ENCODE results near the gene SF3A1.

SF3A1 gene

DNA sequence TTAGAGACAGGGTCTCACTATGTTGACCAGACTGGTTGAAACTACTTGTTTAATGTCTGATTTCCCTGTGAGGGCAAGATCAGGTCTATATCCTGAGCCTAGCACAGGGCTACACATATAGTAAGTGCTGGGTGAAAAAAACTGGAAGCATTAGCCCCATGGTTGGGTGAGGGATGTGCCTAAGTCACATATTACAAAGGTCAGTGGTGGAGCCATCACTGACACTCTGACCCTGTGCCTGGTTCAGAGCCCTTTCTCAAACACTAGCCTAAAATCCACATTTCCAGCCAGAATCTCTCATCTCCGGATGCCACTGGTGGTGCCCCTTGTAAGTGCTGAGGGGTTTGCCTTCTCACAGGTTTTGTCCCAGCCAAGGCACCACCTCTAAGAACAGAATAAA, 38.9 kb downstream of the SF3A1 start:
- no peak overlapping the region for H3K9ac ChIP-seq (ENCODE audit: low read length)
- no peaks in the 10 kb centered on the region for H3K9me3 ChIP-seq (ENCODE audit: low read length)
- H3K27me3 ChIP-seq (ENCODE audit: control insufficient read depth in 1 of 2, insufficient read depth in 2 of 2, low read length in 2 of 2) = no peaks in the 10 kb centered on the region
- H3K27ac ChIP-seq (ENCODE audit: low read depth, low read length) = no peak overlapping the region
- peaks cover 57% of the 10 kb centered on the region for H3K4me1 ChIP-seq (ENCODE audit: insufficient read depth, low read length)
- no peak overlapping the region for H3K4me3 ChIP-seq (ENCODE audit: low read depth in 1 of 2, low read length in 2 of 2)
- H3K36me3 ChIP-seq (ENCODE audit: insufficient read depth, low read length) = peaks cover 12% of the 10 kb centered on the region

GRCh38 chr22:30315962-30316576, 40.6 kb downstream of the SF3A1 start:
- Histone ChIP-seq H3K9me3 (ENCODE audit: low read length) (no peaks in the 10 kb centered on the region), H3K27ac (ENCODE audit: low read depth, low read length) (no peak overlapping the region), H3K4me1 (ENCODE audit: insufficient read depth, low read length) (peaks cover 63% of the 10 kb centered on the region)

DNA sequence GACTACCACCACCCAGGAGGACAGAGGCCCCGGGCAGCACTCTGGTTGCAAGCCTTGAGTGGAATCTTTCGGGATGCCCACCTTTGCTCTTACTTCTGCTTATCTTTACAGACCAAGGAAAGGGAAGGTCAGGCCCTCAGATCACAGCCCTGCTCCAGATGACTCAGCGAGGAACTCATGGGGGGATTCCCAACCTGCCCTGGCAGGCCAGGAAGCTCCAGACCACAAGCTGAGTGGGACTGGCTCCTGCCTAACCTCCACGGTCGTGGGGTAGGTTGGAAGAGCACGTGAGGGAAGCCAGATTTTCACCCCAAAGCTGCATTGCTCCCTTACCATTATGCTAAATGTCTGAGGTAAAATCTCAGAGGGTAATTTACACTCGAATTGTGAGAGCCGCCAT, 41.8 kb downstream of the SF3A1 start:
- H3K27ac ChIP-seq (ENCODE audit: low read depth, low read length) = no peak overlapping the region
- H3K4me1 ChIP-seq (ENCODE audit: insufficient read depth, low read length) = peaks cover 63% of the 10 kb centered on the region
- no peak overlapping the region for H3K9ac ChIP-seq (ENCODE audit: low read length)
- no peaks in the 10 kb centered on the region for H3K27me3 ChIP-seq (ENCODE audit: control insufficient read depth in 1 of 2, insufficient read depth in 2 of 2, low read length in 2 of 2)
- H3K4me3 ChIP-seq (ENCODE audit: low read depth in 1 of 2, low read length in 2 of 2) = no peak overlapping the region
- H3K36me3 ChIP-seq (ENCODE audit: insufficient read depth, low read length) = peaks cover 8% of the 10 kb centered on the region
- no peaks in the 10 kb centered on the region for H3K9me3 ChIP-seq (ENCODE audit: low read length)

More at GRCh38 chr22:30315962-30316576, 40.6 kb downstream of the SF3A1 start:
- Histone ChIP-seq H3K4me3 (ENCODE audit: low read depth in 1 of 2, low read length in 2 of 2) (peak overlapping the region in 1 of 2 donors; percentile 25), H3K36me3 (ENCODE audit: insufficient read depth, low read length) (peaks cover 12% of the 10 kb centered on the region), H3K9ac (ENCODE audit: low read length) (no peak overlapping the region), H3K27me3 (ENCODE audit: control insufficient read depth in 1 of 2, insufficient read depth in 2 of 2, low read length in 2 of 2) (no peaks in the 10 kb centered on the region)

- H3K4me1 ChIP-seq (ENCODE audit: insufficient read depth, low read length) = peaks cover 65% of the 10 kb centered on the region
- no peaks in the 10 kb centered on the region for H3K9me3 ChIP-seq (ENCODE audit: low read length)
- H3K27me3 ChIP-seq (ENCODE audit: control insufficient read depth in 1 of 2, insufficient read depth in 2 of 2, low read length in 2 of 2) = no peaks in the 10 kb centered on the region
- no peak overlapping the region for H3K9ac ChIP-seq (ENCODE audit: low read length)
- H3K36me3 ChIP-seq (ENCODE audit: insufficient read depth, low read length) = no peaks in the 10 kb centered on the region
- H3K4me3 ChIP-seq (ENCODE audit: low read depth in 1 of 2, low read length in 2 of 2) = no peak overlapping the region
- H3K27ac ChIP-seq (ENCODE audit: low read depth, low read length) = no peak overlapping the region
Measured at GRCh38 chr22:30313527-30314363, 42.9 kb downstream of the SF3A1 start.

DNA sequence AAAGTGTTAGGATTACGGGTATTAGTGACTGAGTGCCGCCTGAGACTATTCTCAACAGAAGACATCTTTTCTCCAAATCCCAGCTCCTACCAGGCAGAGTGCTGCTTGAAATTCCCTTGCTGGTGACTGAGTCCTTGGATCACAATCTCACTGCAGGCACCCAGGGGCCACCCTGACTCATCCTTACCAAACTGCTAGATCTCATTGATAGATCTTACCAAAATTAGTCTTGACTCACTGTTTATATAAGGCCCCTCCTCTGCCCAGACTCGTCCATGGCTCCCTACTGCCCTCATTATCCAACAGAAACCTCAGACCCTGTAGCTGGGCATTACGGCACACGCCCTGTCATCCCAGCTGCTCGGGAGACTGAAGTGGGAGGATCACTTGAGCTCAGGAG, 44.6 kb downstream of the SF3A1 start:
- Histone ChIP-seq H3K27me3 (ENCODE audit: control insufficient read depth in 1 of 2, insufficient read depth in 2 of 2, low read length in 2 of 2) (no peaks in the 10 kb centered on the region), H3K4me3 (ENCODE audit: low read depth in 1 of 2, low read length in 2 of 2) (peak overlapping the region in 1 of 2 donors; percentile 2), H3K4me1 (ENCODE audit: insufficient read depth, low read length) (peaks cover 81% of the 10 kb centered on the region), H3K36me3 (ENCODE audit: insufficient read depth, low read length) (no peaks in the 10 kb centered on the region), H3K9me3 (ENCODE audit: low read length) (no peaks in the 10 kb centered on the region), H3K9ac (ENCODE audit: low read length) (no peak overlapping the region), H3K27ac (ENCODE audit: low read depth, low read length) (peak overlapping the region; percentile 81)

DNA sequence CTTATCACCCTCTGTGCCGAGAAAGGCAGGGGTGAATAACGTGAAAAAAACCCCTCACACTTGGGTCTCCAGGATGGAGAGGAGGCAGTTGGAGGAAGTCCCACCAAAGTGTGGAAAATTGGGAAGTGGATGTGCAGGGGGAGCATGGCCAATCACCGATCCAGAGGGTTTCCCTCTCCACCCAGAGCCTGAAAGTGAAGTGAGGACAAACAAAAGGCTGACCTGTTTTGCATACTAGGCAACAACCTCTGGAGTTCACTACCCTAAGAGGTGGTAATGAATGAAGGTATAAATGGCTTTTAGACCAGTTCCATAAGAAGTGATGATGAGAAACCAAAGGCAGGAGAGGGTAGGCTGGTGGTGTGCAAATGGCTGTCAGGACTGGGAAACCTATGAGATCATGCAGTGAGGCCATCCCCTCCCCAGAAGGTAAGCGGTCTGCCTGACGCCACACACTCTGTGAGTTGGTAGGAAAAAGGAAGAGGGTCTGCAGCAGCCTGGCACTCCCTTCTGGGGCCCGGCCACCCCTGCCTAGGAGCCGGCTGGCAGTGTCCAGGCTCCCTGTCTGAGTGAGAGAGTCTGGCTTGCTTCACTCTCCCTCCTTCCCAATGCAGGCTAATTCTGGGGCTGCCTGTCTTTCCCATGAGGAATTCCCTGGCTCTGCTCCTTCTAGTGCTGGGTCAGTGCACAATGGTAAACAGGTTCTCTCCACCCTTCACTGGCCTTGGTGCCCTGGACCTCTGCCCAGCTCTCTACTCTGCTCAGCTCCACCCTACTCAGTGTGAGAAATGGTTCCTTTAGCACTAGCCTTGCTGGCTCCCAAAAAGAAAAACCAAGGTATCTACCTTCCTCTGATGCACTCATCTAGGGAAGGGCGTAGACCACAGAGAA, 45.6 kb downstream of the SF3A1 start:
- Histone ChIP-seq H3K36me3 (ENCODE audit: insufficient read depth, low read length) (no peaks in the 10 kb centered on the region), H3K27me3 (ENCODE audit: control insufficient read depth in 1 of 2, insufficient read depth in 2 of 2, low read length in 2 of 2) (no peaks in the 10 kb centered on the region), H3K4me1 (ENCODE audit: insufficient read depth, low read length) (peaks cover 86% of the 10 kb centered on the region), H3K27ac (ENCODE audit: low read depth, low read length) (peak overlapping the region; percentile 81), H3K9me3 (ENCODE audit: low read length) (no peaks in the 10 kb centered on the region), H3K9ac (ENCODE audit: low read length) (peak overlapping the region; percentile 5), H3K4me3 (ENCODE audit: low read depth in 1 of 2, low read length in 2 of 2) (peak overlapping the region in 1 of 2 donors; percentile 2)

DNA sequence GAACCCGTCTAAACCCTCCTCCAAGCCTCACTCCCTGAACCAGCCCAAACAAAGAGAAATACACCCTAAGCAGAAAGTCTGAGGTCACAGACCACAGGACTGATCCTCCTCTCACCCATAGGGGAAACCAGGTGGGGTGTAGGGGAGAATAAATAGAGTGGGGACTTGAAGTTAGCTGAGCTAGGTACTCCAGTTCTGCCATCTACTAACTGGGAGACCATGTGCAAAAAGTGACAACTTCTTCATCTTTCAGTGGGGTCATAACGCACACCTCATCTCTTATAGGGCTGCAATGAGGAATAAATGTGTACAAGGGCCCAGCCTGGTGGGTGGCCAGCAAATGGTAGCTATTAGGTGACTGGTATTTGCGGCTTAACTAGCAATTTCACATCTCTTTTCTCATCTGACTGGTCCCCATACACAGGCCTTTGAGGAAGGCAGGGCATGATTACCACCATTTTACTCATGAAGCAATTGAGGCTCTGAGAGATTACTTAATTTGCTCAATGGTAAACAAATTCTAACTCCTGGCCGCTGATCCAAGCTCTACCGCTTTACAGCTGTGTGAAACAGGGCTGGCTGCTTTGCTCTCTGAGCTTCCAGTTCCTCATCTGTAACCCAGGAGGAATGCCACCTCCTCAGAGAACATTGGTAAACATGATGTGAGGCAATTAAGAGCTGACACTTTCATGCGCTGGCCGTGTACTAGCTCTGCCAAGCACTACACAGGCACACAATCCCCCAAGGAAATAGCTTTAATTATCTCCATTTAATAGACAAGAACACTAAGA, 46.5 kb downstream of the SF3A1 start:
- peak overlapping the region in 1 of 2 donors; percentile 6 for H3K4me3 ChIP-seq (ENCODE audit: low read depth in 1 of 2, low read length in 2 of 2)
- peak overlapping the region; percentile 81 for H3K27ac ChIP-seq (ENCODE audit: low read depth, low read length)

DNA sequence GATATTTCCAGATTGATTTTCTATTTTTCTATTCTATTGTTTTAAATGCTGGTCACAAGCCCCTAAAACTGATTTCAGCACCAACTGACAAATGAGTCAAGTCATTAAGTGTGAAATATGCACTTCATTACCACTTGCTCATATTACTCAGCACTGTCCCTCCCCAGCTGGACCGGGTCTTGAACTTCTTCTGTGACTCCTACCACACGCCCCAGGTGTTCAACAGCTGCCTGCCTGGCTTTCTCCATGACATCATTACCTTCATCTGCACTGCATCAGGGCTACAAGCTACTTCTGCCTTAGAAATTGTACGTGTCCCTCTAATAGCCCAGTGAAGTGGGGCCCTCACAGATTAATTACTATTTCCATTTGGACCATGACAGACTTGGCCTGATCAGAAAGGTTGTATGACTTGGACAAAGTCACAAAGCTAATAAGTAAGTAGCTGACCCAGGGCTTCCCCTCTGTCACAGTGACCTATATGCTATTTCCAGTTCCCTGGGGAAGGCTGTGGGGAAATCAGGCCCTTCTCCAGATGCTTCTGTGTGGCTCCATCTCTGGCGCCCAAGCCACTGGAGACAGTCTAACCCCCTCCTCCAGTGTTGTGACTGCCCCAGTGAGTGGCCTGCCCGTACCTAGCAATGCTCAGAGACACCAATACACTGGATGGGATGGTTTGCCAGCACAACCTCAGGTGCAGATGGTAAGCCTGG, 48.0 kb downstream of the SF3A1 start:
- H3K27ac ChIP-seq (ENCODE audit: low read depth, low read length) = no peak overlapping the region
- no peaks in the 10 kb centered on the region for H3K9me3 ChIP-seq (ENCODE audit: low read length)
- no peaks in the 10 kb centered on the region for H3K27me3 ChIP-seq (ENCODE audit: control insufficient read depth in 1 of 2, insufficient read depth in 2 of 2, low read length in 2 of 2)
- H3K36me3 ChIP-seq (ENCODE audit: insufficient read depth, low read length) = peaks cover 4% of the 10 kb centered on the region
- H3K9ac ChIP-seq (ENCODE audit: low read length) = no peak overlapping the region
- H3K4me3 ChIP-seq (ENCODE audit: low read depth in 1 of 2, low read length in 2 of 2) = no peak overlapping the region
- H3K4me1 ChIP-seq (ENCODE audit: insufficient read depth, low read length) = peaks cover 91% of the 10 kb centered on the region

More for the DNA sequence above, 46.5 kb downstream of the SF3A1 start:
- Histone ChIP-seq H3K27me3 (ENCODE audit: control insufficient read depth in 1 of 2, insufficient read depth in 2 of 2, low read length in 2 of 2) (no peaks in the 10 kb centered on the region), H3K9me3 (ENCODE audit: low read length) (no peaks in the 10 kb centered on the region), H3K4me1 (ENCODE audit: insufficient read depth, low read length) (peaks cover 86% of the 10 kb centered on the region), H3K9ac (ENCODE audit: low read length) (peak overlapping the region; percentile 15), H3K36me3 (ENCODE audit: insufficient read depth, low read length) (no peaks in the 10 kb centered on the region)

DNA sequence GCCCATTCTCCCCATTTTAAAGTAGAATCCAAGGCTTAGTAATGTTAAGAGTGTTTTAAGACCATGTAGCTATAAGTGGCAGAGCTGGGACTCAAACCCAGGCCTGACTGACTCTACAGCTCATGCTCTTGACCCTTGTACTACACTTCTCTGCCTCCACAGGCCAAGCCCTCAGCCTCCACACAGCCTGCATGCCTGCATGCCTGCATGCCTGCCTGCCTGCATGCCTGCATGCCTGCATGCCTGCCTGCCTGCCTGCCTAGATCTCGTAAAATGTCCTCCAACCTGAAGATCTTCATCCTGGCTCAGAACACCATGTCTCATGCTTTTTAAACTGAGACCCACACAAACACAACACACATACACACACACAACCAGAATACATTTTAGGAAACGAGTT, 48.6 kb downstream of the SF3A1 start:
- no peak overlapping the region for H3K27ac ChIP-seq (ENCODE audit: low read depth, low read length)
- H3K27me3 ChIP-seq (ENCODE audit: control insufficient read depth in 1 of 2, insufficient read depth in 2 of 2, low read length in 2 of 2) = no peaks in the 10 kb centered on the region
- H3K4me1 ChIP-seq (ENCODE audit: insufficient read depth, low read length) = peaks cover 95% of the 10 kb centered on the region
- H3K9ac ChIP-seq (ENCODE audit: low read length) = no peak overlapping the region
- H3K4me3 ChIP-seq (ENCODE audit: low read depth in 1 of 2, low read length in 2 of 2) = no peak overlapping the region
- H3K9me3 ChIP-seq (ENCODE audit: low read length) = no peaks in the 10 kb centered on the region
- peaks cover 10% of the 10 kb centered on the region for H3K36me3 ChIP-seq (ENCODE audit: insufficient read depth, low read length)

DNA sequence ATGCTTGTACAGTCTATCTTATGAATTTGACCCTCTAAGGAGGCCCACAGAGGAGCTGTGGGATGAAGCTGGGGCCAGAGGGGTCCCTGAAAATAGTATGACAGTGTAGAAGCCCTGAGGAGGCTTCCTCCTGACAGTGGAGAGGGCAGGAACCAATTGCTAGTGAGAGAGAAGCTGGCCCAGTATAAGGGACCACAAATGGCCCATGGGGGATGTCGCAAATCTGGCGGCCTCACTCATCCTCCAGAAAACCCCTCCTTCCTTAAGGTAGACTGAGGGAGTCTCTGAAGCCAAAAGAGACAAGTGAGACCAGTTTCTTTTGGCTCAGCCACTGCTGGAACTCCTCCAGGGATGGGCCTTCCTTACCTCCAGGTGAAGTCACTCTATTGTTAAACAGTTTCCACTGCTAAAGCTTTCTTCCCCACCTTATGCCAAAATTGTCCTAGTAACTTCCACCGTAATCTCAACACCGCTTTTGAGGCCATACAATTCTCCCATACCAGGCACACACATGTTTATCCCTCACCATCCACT, 49.6 kb downstream of the SF3A1 start:
- no peak overlapping the region for H3K9ac ChIP-seq (ENCODE audit: low read length)
- H3K9me3 ChIP-seq (ENCODE audit: low read length) = no peaks in the 10 kb centered on the region
- H3K4me3 ChIP-seq (ENCODE audit: low read depth in 1 of 2, low read length in 2 of 2) = no peak overlapping the region
- H3K4me1 ChIP-seq (ENCODE audit: insufficient read depth, low read length) = peaks cover 99% of the 10 kb centered on the region
- peaks cover 13% of the 10 kb centered on the region for H3K36me3 ChIP-seq (ENCODE audit: insufficient read depth, low read length)
- H3K27me3 ChIP-seq (ENCODE audit: control insufficient read depth in 1 of 2, insufficient read depth in 2 of 2, low read length in 2 of 2) = no peaks in the 10 kb centered on the region
- no peak overlapping the region for H3K27ac ChIP-seq (ENCODE audit: low read depth, low read length)

Data from muscle layer of colon (tissue), 2 donors.